Jurkat, Clone E6-1 (cell line): ENCODE measurements around the gene IGFBPL1. TPM values are rescaled to one million over a fixed set of nuclear protein-coding genes. Genes with fewer than 3 reads are reported as not detected.
"Not testable (repeated sequence)": the region's sequence is repeated elsewhere in the genome, so short reads cannot be mapped to it uniquely, and the experiment has no call there.

ENCODE experiments used
- DNase-seq: peaks from one replicate; pipeline ENCODE4 v3.0.0-alpha.2; 2011; ENCODE audit warnings: low read depth, low spot score
- H3K4me3 ChIP-seq: 2 replicates; pipeline ENCODE4 v1.5.1; 2011; ENCODE audit warnings: mild to moderate bottlenecking, low read length, control low read depth, moderate library complexity
- polyA plus RNA-seq: library from polyadenylated mRNA; unstranded; fragments of >200 nt; gene quantifications from one replicate; pipeline ENCODE4 v1.2.1, GENCODE V29; 2012; ENCODE audit warnings: missing spikeins; ENCODE audit not compliant: insufficient read length, insufficient read depth

IGFBPL1 gene
- polyA plus RNA-seq, result 15.1 TPM

- DNase-seq, result no peak
- no peak within 1 kb of the TSS for H3K4me3 ChIP-seq
Measured at GRCh38 chr9:38423973-38424843, at the start of gene IGFBPL1. TSS of gene IGFBPL1 (minus strand) at chr9:38424454. CDS start at chr9:38424424, 30 bp downstream.

GRCh38 chr9:38472583-38473249, 48.5 kb upstream of the IGFBPL1 start:
- DNase-seq, H3K4me3 ChIP-seq: not testable (repeated sequence)

GRCh38 chr9:38467404-38467803, 43.1 kb upstream of the IGFBPL1 start:
- H3K4me3 ChIP-seq, result no peak overlapping the region
- no peak for DNase-seq

- DNase-seq, result no peak
- no peak overlapping the region for H3K4me3 ChIP-seq
Measured at GRCh38 chr9:38453835-38454234, 29.6 kb upstream of the IGFBPL1 start.

- DNase-seq, result no peak
- H3K4me3 ChIP-seq, result no peak overlapping the region
Measured at GRCh38 chr9:38451162-38451561, 26.9 kb upstream of the IGFBPL1 start.

GRCh38 chr9:38447703-38448102, 23.4 kb upstream of the IGFBPL1 start:
- no peak for DNase-seq
- H3K4me3 ChIP-seq, result no peak overlapping the region

- no peak for DNase-seq
- H3K4me3 ChIP-seq, result no peak overlapping the region
Measured at GRCh38 chr9:38445154-38446043, 21.1 kb upstream of the IGFBPL1 start.

GRCh38 chr9:38443597-38443996, 19.3 kb upstream of the IGFBPL1 start:
- H3K4me3 ChIP-seq, result no peak overlapping the region
- no peak for DNase-seq

- no peak for DNase-seq
Measured at GRCh38 chr9:38443181-38443580, 18.9 kb upstream of the IGFBPL1 start.

GRCh38 chr9:38442473-38443096, 18.3 kb upstream of the IGFBPL1 start:
- DNase-seq, result no peak
- no peak overlapping the region for H3K4me3 ChIP-seq

More at GRCh38 chr9:38443181-38443580, 18.9 kb upstream of the IGFBPL1 start:
- no peak overlapping the region for H3K4me3 ChIP-seq

GRCh38 chr9:38441347-38442085, 17.3 kb upstream of the IGFBPL1 start:
- DNase-seq, result no peak
- no peak overlapping the region for H3K4me3 ChIP-seq

- H3K4me3 ChIP-seq, result no peak overlapping the region
- no peak for DNase-seq
Measured at GRCh38 chr9:38440516-38440915, 16.3 kb upstream of the IGFBPL1 start.

GRCh38 chr9:38439916-38440301, 15.7 kb upstream of the IGFBPL1 start:
- H3K4me3 ChIP-seq, result no peak overlapping the region
- no peak for DNase-seq

GRCh38 chr9:38439291-38439915, 15.1 kb upstream of the IGFBPL1 start:
- H3K4me3 ChIP-seq, result no peak overlapping the region
- DNase-seq, result no peak

GRCh38 chr9:38437193-38437823, 13.1 kb upstream of the IGFBPL1 start:
- no peak overlapping the region for H3K4me3 ChIP-seq
- DNase-seq, result no peak

- DNase-seq, result no peak
- H3K4me3 ChIP-seq, result no peak overlapping the region
Measured at GRCh38 chr9:38436708-38437107, 12.5 kb upstream of the IGFBPL1 start.

- no peak overlapping the region for H3K4me3 ChIP-seq
- no peak for DNase-seq
Measured at GRCh38 chr9:38435521-38435920, 11.3 kb upstream of the IGFBPL1 start.
